RWPE2 (cell line): ENCODE results near the gene PTPRD.
"Not testable (repeated sequence)": the region's sequence is repeated elsewhere in the genome, so short reads cannot be mapped to it uniquely, and the experiment has no call there.

Experiments used
- ATAC-seq: fragments of 200-7000 bp; cut with Tn5 transposase; 3 replicates; pipeline ENCODE4 v1.9.1; 2021; ENCODE audit warnings: low read depth
- DNase-seq: peaks from one replicate; pipeline ENCODE4 v3.0.0-alpha.2; 2020; ENCODE audit warnings: low spot score
- H3K27ac ChIP-seq: fragments of 450-650 bp; 2 replicates; pipeline ENCODE4 v1.5.1; 2017; ENCODE audit warnings: mild to moderate bottlenecking; ENCODE audit not compliant: poor library complexity, severe bottlenecking
- H3K27me3 ChIP-seq: fragments of 250-450 bp; sonication (Bioruptor Pico); 2 replicates; pipeline ENCODE4 v1.5.1; 2021; ENCODE audit warnings: mild to moderate bottlenecking, moderate library complexity; ENCODE audit not compliant: insufficient read depth, poor library complexity, severe bottlenecking
- H3K36me3 ChIP-seq: fragments of 250-450 bp; sonication (Bioruptor Pico); 2 replicates; pipeline ENCODE4 v1.5.1; 2020; ENCODE audit warnings: low read depth, mild to moderate bottlenecking, moderate library complexity
- H3K4me1 ChIP-seq: fragments of 250-450 bp; sonication (Bioruptor Pico); 2 replicates; pipeline ENCODE4 v1.5.1; 2021; ENCODE audit warnings: mild to moderate bottlenecking, moderate library complexity; ENCODE audit not compliant: insufficient read depth, poor library complexity, severe bottlenecking
- H3K4me3 ChIP-seq: fragments of 250-450 bp; sonication (Bioruptor Pico); 2 replicates; pipeline ENCODE4 v1.5.1; 2021; ENCODE audit warnings: mild to moderate bottlenecking, moderate library complexity; ENCODE audit not compliant: severe bottlenecking
- H3K9me3 ChIP-seq: fragments of 250-450 bp; sonication (Bioruptor Pico); 2 replicates; pipeline ENCODE4 v1.5.1; 2021; ENCODE audit warnings: mild to moderate bottlenecking, moderate library complexity; ENCODE audit not compliant: severe bottlenecking
- TF ChIP-seq, protein P1 (sequence below): fragments of 450-650 bp; IDR thresholded peaks from one replicate; pipeline ENCODE4 v1.5.1; 2017; ENCODE audit warnings: mild to moderate bottlenecking, moderate library complexity; ENCODE audit not compliant: poor library complexity, severe bottlenecking

The PTPRD gene

DNA sequence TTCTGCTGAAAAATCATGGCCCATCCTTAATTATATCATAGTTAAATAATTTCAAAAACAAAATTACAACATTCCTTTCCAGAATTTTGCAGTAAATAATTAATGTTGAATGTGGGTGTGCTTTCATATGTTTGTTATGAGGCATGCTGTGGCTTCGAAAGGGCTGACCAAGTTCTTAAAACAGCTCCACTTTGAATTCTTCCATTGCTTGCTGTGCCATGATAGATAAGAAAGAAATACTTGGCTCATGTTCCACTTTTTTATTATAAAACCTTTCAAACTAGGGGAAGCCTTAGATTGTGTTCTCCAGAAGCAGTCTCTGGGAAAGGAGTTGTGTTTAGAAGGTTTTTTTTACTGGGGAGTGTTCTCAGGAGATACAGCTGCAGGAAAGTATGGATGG lies 1534.5 kb downstream of the PTPRD start:
- Histone ChIP-seq H3K9me3 (no peaks in the 10 kb centered on the region), H3K36me3 (no peaks in the 10 kb centered on the region)

DNA sequence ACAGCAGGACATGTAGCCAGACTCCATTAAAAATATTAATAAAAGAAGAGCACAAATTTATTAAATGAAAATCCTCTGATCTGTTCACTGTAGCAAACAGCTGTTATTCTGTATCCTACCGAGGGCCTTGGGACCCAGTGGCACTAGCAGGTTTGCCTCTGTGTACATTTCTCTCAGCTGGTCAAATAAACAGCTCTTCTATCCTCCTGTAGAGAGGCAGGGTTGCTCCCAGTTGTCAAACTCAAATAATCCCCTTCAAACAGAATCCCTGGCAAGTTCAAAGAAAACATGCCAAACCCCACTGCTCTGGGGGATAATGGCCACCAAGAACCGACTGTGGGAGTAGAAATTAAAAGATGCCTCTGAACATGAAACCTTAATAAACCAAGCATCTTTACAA lies 1551.2 kb downstream of the PTPRD start:
- DNase-seq, result no peak

More for the DNA sequence above, 1534.5 kb downstream of the PTPRD start:
- TF ChIP-seq, protein P1, sequence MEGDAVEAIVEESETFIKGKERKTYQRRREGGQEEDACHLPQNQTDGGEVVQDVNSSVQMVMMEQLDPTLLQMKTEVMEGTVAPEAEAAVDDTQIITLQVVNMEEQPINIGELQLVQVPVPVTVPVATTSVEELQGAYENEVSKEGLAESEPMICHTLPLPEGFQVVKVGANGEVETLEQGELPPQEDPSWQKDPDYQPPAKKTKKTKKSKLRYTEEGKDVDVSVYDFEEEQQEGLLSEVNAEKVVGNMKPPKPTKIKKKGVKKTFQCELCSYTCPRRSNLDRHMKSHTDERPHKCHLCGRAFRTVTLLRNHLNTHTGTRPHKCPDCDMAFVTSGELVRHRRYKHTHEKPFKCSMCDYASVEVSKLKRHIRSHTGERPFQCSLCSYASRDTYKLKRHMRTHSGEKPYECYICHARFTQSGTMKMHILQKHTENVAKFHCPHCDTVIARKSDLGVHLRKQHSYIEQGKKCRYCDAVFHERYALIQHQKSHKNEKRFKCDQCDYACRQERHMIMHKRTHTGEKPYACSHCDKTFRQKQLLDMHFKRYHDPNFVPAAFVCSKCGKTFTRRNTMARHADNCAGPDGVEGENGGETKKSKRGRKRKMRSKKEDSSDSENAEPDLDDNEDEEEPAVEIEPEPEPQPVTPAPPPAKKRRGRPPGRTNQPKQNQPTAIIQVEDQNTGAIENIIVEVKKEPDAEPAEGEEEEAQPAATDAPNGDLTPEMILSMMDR, result no peak
- ATAC-seq (no peak), DNase-seq (no peak)
- H3K27ac ChIP-seq, result no peak overlapping the region
- H3K4me3 ChIP-seq, result no peak overlapping the region
- H3K27me3 ChIP-seq, result no peaks in the 10 kb centered on the region
- no peaks in the 10 kb centered on the region for H3K4me1 ChIP-seq

DNA sequence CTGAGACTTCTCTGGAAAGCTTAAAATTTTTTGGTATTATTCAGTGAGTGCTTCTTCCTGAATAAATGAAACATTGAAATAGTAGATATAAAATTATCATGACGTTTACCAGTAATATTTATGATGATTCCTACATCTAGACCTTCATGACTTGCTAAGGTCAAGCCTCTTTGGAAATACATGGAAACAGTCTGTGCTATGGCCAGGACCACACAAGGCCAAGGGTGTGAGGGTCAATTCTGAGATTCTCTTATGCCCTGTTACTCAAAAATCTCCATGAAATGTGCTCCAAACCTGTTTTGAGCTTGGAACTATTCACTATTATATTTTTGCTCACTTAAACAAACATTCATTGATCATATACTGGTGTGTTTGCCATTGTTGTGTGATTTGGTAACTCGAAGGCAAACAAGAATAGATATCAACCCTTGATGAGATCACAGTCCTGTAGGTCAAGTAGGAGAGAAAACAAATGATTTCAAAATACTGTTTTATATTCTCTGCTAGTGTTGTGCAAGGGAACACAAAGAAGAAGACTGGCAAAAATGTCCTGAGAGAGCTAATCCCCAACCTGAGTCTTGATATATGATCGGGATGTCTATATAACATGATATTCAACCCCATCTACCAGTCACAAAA lies 1558.3 kb downstream of the PTPRD start:
- Histone ChIP-seq H3K36me3 (no peaks in the 10 kb centered on the region), H3K27ac (no peak overlapping the region), H3K4me3 (no peak overlapping the region), H3K27me3 (no peaks in the 10 kb centered on the region), H3K9me3 (no peaks in the 10 kb centered on the region), H3K4me1 (no peaks in the 10 kb centered on the region)
- TF ChIP-seq, protein P1, result no peak
- no peak for ATAC-seq
- DNase-seq, result no peak

More for the DNA sequence above, 1551.2 kb downstream of the PTPRD start:
- no peak overlapping the region for H3K4me3 ChIP-seq
- H3K27me3 ChIP-seq, result no peaks in the 10 kb centered on the region
- H3K9me3 ChIP-seq, result no peaks in the 10 kb centered on the region
- no peaks in the 10 kb centered on the region for H3K36me3 ChIP-seq
- TF ChIP-seq, protein P1, result no peak
- no peak for ATAC-seq
- no peak overlapping the region for H3K27ac ChIP-seq
- no peaks in the 10 kb centered on the region for H3K4me1 ChIP-seq

DNA sequence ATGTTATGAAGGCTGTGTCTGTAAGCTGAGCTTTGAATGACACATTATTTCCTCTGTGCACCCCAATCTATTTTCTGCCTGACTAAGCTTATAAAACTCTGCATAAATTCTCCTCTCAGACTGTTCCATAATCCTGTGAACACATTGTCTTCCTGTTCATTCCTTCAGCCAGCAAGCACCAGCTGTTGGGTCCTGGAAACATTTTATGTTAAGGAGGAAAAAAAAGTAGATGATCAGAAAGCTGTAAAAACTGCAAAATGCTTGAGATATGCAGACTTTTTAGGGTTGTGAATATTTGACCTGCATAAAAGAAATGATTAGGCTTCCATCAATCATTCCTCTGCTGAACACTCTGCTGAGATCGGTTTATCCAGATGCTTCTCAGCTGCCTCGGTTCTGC lies 1567.2 kb downstream of the PTPRD start:
- H3K27ac ChIP-seq, result no peak overlapping the region
- DNase-seq (no peak), ATAC-seq (no peak)
- no peaks in the 10 kb centered on the region for H3K9me3 ChIP-seq
- H3K27me3 ChIP-seq, result no peaks in the 10 kb centered on the region
- H3K4me1 ChIP-seq, result no peaks in the 10 kb centered on the region
- H3K36me3 ChIP-seq, result no peaks in the 10 kb centered on the region
- TF ChIP-seq, protein P1, result no peak
- no peak overlapping the region for H3K4me3 ChIP-seq

DNA sequence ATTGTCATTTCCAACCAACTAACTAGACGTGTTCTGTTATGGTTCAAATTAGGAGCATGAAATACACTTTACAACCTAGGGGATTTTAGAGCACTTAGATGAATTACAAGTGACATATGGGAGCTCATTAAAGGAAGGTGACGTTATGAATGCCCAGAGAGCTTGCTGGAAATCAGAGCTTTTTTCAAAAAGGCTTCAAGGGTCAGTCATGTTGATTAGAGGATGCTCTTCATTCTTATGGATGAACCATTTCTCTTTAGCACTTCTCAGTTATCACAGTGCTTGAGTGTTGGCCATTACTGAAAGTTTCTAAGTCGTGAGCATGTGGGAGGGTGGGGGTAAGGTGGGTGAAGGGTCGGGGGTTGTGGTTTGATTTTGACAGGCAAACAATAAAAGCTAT lies 1567.7 kb downstream of the PTPRD start:
- Histone ChIP-seq H3K36me3 (no peaks in the 10 kb centered on the region), H3K27ac (no peak overlapping the region), H3K9me3 (no peaks in the 10 kb centered on the region), H3K27me3 (no peaks in the 10 kb centered on the region), H3K4me1 (no peaks in the 10 kb centered on the region), H3K4me3 (no peak overlapping the region)
- DNase-seq (no peak), ATAC-seq (no peak)
- TF ChIP-seq, protein P1, result no peak

DNA sequence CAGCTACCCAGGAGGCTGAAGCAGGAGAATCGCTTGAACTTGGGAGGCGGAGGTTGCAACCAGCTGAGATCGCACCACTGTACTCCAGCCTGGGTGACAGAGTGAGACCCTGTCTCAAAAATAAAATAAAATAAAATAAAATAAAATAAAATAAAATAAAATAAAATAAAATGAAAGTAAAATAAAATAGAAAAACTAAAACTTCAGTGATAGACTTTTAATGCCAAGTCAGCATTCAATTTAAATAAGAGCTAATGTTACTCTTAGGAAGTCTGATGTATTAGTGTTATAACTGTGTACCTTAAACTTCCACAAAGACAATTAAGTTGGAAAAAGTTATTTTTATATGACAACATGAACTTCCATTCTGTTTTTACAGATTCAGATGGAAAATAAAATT lies 1569.0 kb downstream of the PTPRD start:
- not testable (repeated sequence) for H3K4me1 ChIP-seq, ATAC-seq, H3K27me3 ChIP-seq, H3K36me3 ChIP-seq, H3K27ac ChIP-seq, DNase-seq, H3K9me3 ChIP-seq, H3K4me3 ChIP-seq
